ENCODE data around the gene CLIP4. TPM values are rescaled to one million over a fixed set of nuclear protein-coding genes. Genes with fewer than 3 reads are reported as not detected.

The CLIP4 gene
- total RNA-seq, 1 donor from 2014 or later: 32.8 TPM

DNA sequence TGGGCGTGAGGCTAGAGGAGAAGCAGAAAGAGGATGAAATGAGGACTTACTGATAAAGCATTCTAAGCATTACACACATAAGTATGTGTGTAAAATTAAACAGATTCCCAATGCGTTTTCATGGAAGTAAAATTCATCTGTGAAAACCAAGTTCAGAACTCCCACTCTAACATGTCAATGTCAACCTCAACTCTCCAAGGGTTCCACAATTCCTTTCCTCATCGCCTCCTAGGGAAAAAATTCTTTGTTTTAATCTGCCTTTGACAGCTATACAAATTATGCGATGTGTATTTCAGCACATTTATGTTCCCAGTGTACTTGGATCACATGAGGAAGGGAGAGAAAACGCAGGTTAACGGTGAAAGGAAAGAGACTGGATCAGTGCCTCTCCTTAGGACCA, 76.6 kb downstream of the CLIP4 start:
- DNase-seq (ENCODE audit: low spot score): no peak

- no peak for DNase-seq (ENCODE audit: low spot score)
These were observed 77.3 kb downstream of the CLIP4 start for GRCh38 chr2:29192526-29192925.

- DNase-seq (ENCODE audit: low spot score): no peak
These were observed 77.9 kb downstream of the CLIP4 start for GRCh38 chr2:29193111-29193510.

GRCh38 chr2:29193681-29194080, 78.5 kb downstream of the CLIP4 start:
- no peak for DNase-seq (ENCODE audit: low spot score)

- DNase-seq (ENCODE audit: low spot score): no peak
These were observed 80.6 kb downstream of the CLIP4 start for GRCh38 chr2:29195796-29196195.

DNA sequence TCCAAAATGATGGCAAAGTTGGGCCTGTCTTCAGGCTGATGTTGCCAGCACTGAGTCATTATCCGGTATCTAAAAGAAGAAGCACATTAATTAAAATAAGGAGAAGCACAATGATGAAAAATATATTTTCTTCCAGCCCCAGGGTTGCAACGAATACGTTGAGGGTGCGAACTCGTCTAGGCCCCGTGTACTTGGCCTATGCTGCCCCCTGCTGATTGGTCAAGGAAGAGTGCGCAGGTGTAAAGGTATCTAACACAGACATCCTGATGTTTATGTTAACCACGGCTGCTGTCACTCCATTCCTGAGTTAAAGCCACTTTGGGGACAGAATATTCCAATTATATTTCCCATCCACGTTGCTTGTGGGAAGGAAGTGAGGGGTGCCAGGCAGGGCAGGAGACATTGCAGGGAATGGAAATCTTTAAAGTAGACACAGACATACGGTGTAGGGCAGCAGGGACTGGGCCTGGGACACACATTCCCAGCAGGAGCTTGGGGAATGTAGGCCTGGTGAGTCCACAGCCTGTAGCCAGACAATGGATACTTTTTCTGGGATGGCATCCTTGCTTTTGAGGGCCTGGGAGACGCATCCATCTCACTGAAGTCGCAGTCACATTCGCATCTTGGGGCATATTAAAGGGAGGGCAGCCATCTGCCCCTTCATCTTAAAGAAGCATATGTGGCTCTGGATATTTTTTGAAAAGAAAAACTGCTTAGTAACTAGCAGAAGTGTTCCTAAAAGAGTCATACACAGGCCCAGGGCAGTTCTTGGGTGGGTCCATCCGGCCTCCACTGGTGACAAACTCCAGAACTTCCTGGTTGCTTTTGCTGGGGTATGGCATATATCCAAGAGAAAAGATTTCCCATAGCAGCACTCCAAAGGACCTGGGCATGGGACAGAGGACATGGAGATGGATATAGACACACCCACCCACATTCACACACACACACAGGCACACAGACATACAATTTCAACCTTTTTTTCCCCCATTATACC, 81.9 kb downstream of the CLIP4 start:
- peak; percentile 76 for DNase-seq (ENCODE audit: low spot score)

DNA sequence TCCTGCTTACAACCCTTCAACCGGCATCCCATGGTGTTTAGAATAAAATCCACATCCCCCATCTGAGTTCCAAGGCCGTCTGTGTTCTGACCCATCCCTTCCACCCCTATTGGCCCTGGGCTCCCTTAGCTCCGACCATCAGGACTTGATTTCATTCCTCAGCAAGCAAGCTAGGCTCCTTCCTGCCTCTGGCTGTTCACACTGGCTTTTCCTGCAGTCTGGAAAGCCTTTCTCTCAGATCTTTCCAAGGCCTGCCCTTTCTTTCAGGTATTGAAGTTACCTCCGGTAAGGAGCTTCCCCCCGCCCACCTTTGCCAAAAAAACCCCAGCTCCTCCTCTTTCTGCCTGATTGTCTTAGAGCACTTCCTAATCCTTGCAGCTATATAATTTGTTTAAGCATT, 86.8 kb downstream of the CLIP4 start:
- no peak for DNase-seq (ENCODE audit: low spot score)

GRCh38 chr2:29202819-29203495, 87.7 kb downstream of the CLIP4 start:
- DNase-seq (ENCODE audit: low spot score): no peak

DNA sequence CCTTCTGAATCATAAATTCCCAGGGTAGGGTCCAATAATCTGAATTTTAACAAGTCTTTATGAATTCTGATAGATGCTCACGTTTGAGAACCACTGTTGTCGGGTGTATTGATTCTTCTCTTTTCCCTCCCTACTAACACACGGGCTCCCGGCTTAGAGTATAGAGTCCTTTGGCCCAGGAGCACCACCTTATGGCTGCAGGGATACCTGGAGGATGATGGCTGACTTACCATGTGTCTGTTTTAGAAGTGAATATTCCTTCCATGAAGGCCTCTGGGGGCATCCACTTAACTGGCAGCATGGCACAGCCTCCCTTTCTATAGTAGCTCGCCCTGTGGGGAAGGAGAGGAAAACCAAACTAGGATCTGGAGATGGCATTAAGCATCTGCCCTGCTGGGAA, 91.7 kb downstream of the CLIP4 start:
- DNase-seq (ENCODE audit: low spot score): no peak

DNA sequence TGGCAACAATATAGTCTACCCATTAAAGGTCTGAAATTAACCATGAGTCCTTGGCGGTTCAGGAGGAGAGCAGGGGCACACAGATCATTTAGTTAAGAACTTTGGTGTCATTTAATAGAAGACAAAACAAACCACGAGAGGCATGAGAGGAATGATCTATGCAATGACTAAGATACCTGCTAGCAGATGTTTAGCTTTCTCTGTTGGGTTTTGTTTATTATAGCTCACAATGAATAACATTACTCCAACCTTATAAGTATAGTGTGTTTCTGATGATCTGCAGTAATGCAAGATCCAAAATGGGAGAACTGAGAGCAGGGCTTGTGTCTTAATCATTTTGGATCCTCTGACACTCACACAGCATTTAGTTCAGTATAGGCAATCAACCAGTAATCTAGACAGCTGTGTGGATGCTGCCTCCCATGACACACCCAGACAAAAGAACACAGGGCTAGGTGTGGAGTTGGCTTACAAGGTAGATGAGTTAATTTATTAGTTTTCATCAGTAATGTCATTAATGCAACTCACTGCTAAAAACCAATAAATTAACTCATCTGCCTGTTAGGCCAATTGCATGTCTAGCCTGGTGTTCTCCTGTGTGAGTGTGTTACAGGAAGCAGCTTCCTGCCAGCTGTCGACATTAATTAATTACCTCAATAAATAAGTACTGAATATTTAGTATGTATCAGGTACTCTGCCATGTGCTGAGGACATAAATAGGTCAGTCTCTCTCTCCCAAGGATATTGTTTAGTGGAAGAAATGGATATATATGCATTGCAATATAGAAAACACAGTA, 92.3 kb downstream of the CLIP4 start:
- DNase-seq (ENCODE audit: low spot score): no peak

GRCh38 chr2:29209551-29209950, 94.3 kb downstream of the CLIP4 start:
- DNase-seq (ENCODE audit: low spot score): no peak

DNA sequence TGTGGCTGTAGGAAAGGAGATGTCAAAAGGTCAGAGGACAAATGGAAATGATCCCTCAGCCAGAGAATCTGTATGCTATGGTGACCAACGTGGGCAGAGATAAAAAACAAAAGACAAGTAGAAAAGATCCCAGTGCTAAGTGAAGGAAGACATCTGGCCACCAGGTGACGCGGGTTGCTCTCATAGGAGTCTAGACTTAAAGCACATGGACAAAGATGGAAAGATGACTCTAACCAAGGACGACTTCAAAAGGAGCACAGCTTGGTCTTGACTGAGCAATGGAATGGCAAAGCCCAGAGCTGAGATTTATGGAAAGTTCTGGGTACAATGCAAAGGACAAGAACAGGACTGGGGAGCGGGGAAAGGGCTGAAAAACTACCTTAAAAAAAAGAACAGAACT, 96.8 kb downstream of the CLIP4 start:
- no peak for DNase-seq (ENCODE audit: low spot score)

- DNase-seq (ENCODE audit: low spot score): no peak
These were observed 98.7 kb downstream of the CLIP4 start for GRCh38 chr2:29213888-29214291.

GRCh38 chr2:29215073-29215472, 99.9 kb downstream of the CLIP4 start:
- DNase-seq (ENCODE audit: low spot score): no peak

DNA sequence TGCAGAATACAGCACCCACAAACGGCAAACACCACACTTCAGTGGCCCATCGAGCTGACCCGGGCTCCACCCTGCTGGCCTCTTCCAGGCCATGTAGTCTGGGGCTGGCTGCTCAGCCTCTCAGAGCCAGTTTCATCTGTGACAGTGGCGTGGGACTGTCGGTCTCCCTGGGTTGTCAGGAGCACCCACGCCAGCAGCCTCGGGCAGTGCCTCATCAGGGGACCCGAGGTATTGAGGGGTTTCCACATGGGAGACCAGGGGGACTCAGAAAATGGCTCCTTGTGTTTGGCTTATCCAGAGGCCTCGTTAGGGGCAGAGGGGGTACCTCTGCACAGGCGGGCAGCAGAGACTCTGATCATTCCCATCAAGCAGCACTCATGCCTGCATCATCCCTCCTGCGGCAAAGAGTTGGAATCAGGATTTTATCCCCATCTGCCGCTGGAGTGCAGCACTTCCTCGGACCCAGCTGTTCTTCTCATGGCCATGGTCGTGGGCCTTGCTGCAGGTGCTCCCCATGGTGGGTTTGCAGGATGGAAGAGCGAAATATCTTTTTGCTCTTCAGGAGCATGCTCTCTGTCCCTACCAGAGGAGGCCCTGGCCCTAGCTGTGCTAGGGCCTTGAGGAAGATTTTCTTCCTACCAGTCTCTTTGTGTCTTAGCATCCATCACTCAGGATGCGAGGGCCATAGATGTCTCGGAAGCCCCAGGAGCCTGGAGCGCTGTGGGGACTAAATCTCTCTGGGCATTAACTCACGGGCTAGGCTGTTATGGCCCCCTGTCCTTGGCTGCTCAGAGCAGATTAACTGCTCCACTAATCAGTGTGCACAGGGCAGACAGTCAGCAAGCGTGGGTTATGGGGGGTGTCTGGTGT, 100.8 kb downstream of the CLIP4 start:
- DNase-seq (ENCODE audit: low spot score): no peak

DNA sequence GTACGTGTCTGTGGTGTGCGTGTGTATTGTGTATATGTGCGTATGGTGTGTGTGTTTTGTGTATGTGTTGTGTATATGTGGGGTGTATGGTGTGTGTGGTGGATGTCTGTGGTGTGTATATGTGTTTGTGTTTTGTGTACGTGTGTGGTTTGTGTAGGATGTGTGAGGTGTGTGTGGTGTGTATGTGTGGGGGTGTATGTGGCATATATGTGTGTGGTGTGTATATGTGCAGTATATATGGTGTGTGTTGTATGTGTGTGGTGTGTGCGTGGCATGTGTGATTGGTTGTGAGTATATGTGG, 101.3 kb downstream of the CLIP4 start:
- DNase-seq (ENCODE audit: low spot score): no peak

DNA sequence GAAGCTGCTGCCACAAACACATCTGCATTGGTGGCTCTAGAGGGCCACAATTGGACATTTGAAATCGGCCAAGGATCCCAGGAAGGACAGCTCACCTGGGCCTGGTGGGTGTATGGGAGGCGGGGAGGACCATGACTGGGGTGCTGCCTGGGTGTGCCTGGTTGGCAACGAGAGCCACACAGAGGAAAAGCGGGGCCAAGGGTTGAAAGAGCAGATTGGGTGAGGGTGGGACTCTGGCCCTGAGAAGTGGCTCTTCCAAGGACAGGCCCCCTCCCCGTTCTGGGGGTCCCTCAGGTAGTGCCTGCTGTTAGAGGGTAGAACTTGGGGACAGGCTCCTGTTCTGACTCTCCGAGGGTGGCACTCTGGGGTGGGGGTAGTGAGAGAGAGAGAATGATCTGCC, 102.9 kb downstream of the CLIP4 start:
- DNase-seq (ENCODE audit: low spot score): peak; percentile 18

DNA sequence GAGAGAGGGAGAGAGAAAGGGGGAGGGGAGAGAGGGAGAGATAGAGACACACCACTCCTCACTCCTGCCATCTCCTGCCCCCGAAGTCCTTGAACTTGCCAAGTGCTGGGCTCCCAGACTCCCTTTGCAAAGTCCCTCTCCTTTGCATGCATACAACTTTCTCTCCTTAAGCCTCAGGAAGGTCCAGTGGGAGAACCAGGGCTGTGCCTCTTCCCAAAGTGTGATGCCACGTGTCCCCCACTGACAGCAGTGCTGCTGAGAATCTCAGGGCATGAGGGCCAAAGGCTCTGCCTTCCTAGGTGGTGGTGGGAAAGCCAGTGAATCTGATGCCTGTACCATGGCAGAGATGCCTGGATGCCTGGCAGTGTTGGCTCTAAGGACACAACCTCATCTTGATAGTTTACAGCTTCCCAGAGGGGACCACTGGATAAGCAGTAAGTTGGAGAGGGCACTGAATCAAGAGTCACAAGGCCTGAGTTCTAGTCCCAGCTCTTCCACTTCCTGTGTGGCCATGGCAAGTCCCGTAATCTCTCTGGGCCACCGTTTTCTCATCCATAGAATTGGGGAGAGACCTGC, 103.4 kb downstream of the CLIP4 start:
- peak; percentile 6 for DNase-seq (ENCODE audit: low spot score)

DNA sequence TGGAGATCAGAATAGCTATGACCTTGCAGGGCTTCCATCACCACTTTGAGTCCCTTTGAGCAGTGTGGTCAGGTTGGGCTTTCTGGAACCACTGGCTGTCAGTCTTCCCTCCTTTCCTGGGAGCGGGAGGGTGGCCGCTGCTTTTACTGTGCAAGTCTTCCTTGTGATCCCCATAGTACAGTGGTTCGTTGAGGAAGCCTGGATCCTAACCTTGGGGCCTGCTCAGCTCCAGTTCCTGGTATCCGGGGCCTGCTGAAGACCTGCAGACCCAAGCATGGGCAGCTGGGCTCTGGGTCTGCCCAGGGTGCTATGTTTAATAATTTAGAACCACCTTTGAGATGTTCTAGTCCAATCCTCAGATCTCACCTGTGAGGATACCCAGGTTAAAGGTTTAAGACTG, 104.2 kb downstream of the CLIP4 start:
- peak; percentile 22 for DNase-seq (ENCODE audit: low spot score)

GRCh38 chr2:29220506-29221270, 105.5 kb downstream of the CLIP4 start:
- DNase-seq (ENCODE audit: low spot score): no peak

All from ureter (tissue), 1 donor.